H1 (cell line): Measurements from ENCODE around the gene ELOVL2. TPM values are rescaled to one million over a fixed set of nuclear protein-coding genes. Genes with fewer than 3 reads are reported as not detected.

Experiments used
- CTCF ChIA-PET: fragments of 300-600 bp; sonication (Branson Sonifier 250); formaldehyde crosslinking; loops from one replicate; lab custom pipeline; 2021; ENCODE audit not compliant: partially characterized antibody; lab: Charles Lee
- POLR2A ChIA-PET: fragments of 300-600 bp; sonication (Branson Sonifier 250); formaldehyde crosslinking; loops from one replicate; lab custom pipeline; 2021; ENCODE audit warnings: inconsistent platforms; ENCODE audit not compliant: partially characterized antibody; lab: Charles Lee
- DNase-seq, 2 experiments: peaks; one replicate each; pipeline versions ENCODE4 v3.0.0 to v3.0.0-alpha.2; 2010 to 2022; ENCODE audit warnings: low spot score in 2 of 2, low read depth in 1 of 2, mixed read lengths in 1 of 2
- FAIRE-seq: peaks from 2 replicates; lab custom pipeline; 2011; peaks lifted over from hg19 to GRCh38; lab: Jason Lieb, UNC
- H2AFZ ChIP-seq: 2 replicates; pipeline ENCODE4 v1.8.1; 2012; ENCODE audit warnings: low read length, inconsistent platforms
- H2AK5ac ChIP-seq: 2 replicates; pipeline ENCODE4 v1.6.1; 2013; ENCODE audit warnings: low read depth, low read length
- H2BK120ac ChIP-seq: replicated peaks from 2 replicates; pipeline ENCODE3; 2013; ENCODE audit warnings: low read depth, low read length, inconsistent platforms
- H2BK12ac ChIP-seq: 2 replicates; pipeline ENCODE4 v1.6.1; 2013; ENCODE audit warnings: low read depth, low read length
- H2BK15ac ChIP-seq: 2 replicates; pipeline ENCODE4 v1.6.1; 2013; ENCODE audit warnings: low read length
- H2BK20ac ChIP-seq: 2 replicates; pipeline ENCODE4 v1.6.1; 2013; ENCODE audit warnings: low read length
- H2BK5ac ChIP-seq: 2 replicates; pipeline ENCODE4 v1.6.1; 2013; ENCODE audit warnings: low read depth, low read length
- H3K14ac ChIP-seq: 2 replicates; pipeline ENCODE4 v1.6.1; 2013; ENCODE audit warnings: inconsistent platforms; ENCODE audit not compliant: insufficient read length
- H3K18ac ChIP-seq: 2 replicates; pipeline ENCODE4 v1.6.1; 2013; ENCODE audit warnings: low read length; ENCODE audit errors: extremely low read depth
- H3K23ac ChIP-seq: 2 replicates; pipeline ENCODE4 v1.6.1; 2013; ENCODE audit warnings: inconsistent platforms; ENCODE audit not compliant: insufficient read length
- H3K23me2 ChIP-seq: 2 replicates; pipeline ENCODE4 v1.6.1; 2013; ENCODE audit warnings: low read depth, low read length
- H3K27ac ChIP-seq: 2 replicates; pipeline ENCODE4 v1.6.1; 2011; ENCODE audit warnings: low read depth, low read length, inconsistent platforms
- H3K27me3 ChIP-seq, 4 experiments: replicated peaks in 1 of 4; 1 replicate in 1 of 4; 2 replicates in 3 of 4; pipeline versions ENCODE4 v1.6.1 to v1.8.1; 2011 to 2013; ENCODE audit warnings: low read length in 3 of 4, mild to moderate bottlenecking in 3 of 4, inconsistent platforms in 2 of 4, mixed read lengths in 2 of 4, moderate library complexity in 1 of 4; ENCODE audit not compliant: control insufficient read depth in 3 of 4, insufficient read depth in 3 of 4; ENCODE audit errors: extremely low read depth in 1 of 4
- H3K36me3 ChIP-seq, 4 experiments: 2 replicates each; pipeline versions ENCODE4 v1.6.1 to v1.8.1; 2011 to 2013; ENCODE audit warnings: mild to moderate bottlenecking in 4 of 4, low read length in 3 of 4, moderate library complexity in 2 of 4, control low read depth in 1 of 4, inconsistent platforms in 1 of 4; ENCODE audit not compliant: insufficient read depth in 4 of 4, control insufficient read depth in 2 of 4
- H3K4ac ChIP-seq: replicated peaks from 2 replicates; pipeline ENCODE3; 2013; ENCODE audit warnings: low read length, low read depth, mixed read lengths, inconsistent platforms; ENCODE audit not compliant: insufficient read length
- H3K4me1 ChIP-seq, 4 experiments: replicated peaks in 1 of 4; 1 replicate in 1 of 4; 2 replicates in 3 of 4; pipeline versions ENCODE4 v1.6.1 to v1.8.1; 2011 to 2013; ENCODE audit warnings: low read length in 3 of 4, inconsistent platforms in 2 of 4, mixed read lengths in 1 of 4; ENCODE audit not compliant: insufficient read depth in 4 of 4, control insufficient read depth in 3 of 4
- H3K4me2 ChIP-seq, 2 experiments: 2 replicates each; pipeline versions ENCODE4 v1.6.1 to v1.8.1; 2011 to 2013; ENCODE audit warnings: low read depth in 2 of 2, low read length in 2 of 2, control low read depth in 1 of 2, inconsistent platforms in 1 of 2, mild to moderate bottlenecking in 1 of 2; ENCODE audit not compliant: insufficient read depth in 1 of 2
- H3K4me3 ChIP-seq, 4 experiments: fragments of 200-600, 300-600 bp in 1 of 4; sonication (generic), shearing (Covaris generic), sonication (Bioruptor Twin) in 1 of 4; 2 replicates each; pipeline versions ENCODE4 v1.5.1 to v1.8.1; 2011 to 2016; ENCODE audit warnings: low read length in 4 of 4, low read depth in 3 of 4, control low read depth in 2 of 4, inconsistent platforms in 2 of 4, mild to moderate bottlenecking in 2 of 4, mixed read lengths in 1 of 4, moderate library complexity in 1 of 4; ENCODE audit not compliant: insufficient read depth in 2 of 4; ENCODE audit errors: extremely low read depth in 1 of 4
- H3K56ac ChIP-seq: replicated peaks from 2 replicates; pipeline ENCODE3; 2013; ENCODE audit warnings: low read depth, mild to moderate bottlenecking, mixed read lengths, low read length, inconsistent platforms; ENCODE audit not compliant: insufficient read length
- H3K79me1 ChIP-seq: 2 replicates; pipeline ENCODE4 v1.6.1; 2013; ENCODE audit warnings: low read depth, low read length, control low read depth
- H3K79me2 ChIP-seq, 2 experiments: 2 replicates each; pipeline versions ENCODE4 v1.6.1 to v1.8.1; 2012 to 2013; ENCODE audit warnings: low read length in 2 of 2, mild to moderate bottlenecking in 2 of 2, inconsistent platforms in 1 of 2; ENCODE audit not compliant: insufficient read depth in 2 of 2, control insufficient read depth in 1 of 2
- H3K9ac ChIP-seq, 4 experiments: replicated peaks in 1 of 4; 1 replicate in 1 of 4; 2 replicates in 3 of 4; pipeline versions ENCODE4 v1.6.1 to v1.8.1; 2011 to 2013; ENCODE audit warnings: low read depth in 3 of 4, low read length in 3 of 4, control low read depth in 2 of 4, mild to moderate bottlenecking in 2 of 4, moderate library complexity in 2 of 4, inconsistent platforms in 1 of 4; ENCODE audit errors: extremely low read depth in 1 of 4
- H3K9me3 ChIP-seq, 2 experiments: 2 replicates each; pipeline versions ENCODE4 v1.6.1 to v1.8.1; 2012 to 2013; ENCODE audit warnings: mild to moderate bottlenecking in 2 of 2, moderate library complexity in 2 of 2, control low read depth in 1 of 2, inconsistent platforms in 1 of 2, low read depth in 1 of 2, low read length in 1 of 2, mixed read lengths in 1 of 2; ENCODE audit not compliant: insufficient read depth in 2 of 2
- H4K20me1 ChIP-seq, 2 experiments: replicated peaks in 1 of 2; 2 replicates each; pipeline versions ENCODE3 to v1.8.1; 2011 to 2013; ENCODE audit warnings: inconsistent platforms in 2 of 2, low read length in 2 of 2, mild to moderate bottlenecking in 1 of 2; ENCODE audit not compliant: insufficient read depth in 2 of 2, control insufficient read depth in 1 of 2
- H4K5ac ChIP-seq: 2 replicates; pipeline ENCODE4 v1.6.1; 2013; ENCODE audit warnings: low read length, low read depth, mixed read lengths, inconsistent platforms; ENCODE audit not compliant: insufficient read length
- H4K8ac ChIP-seq: 2 replicates; pipeline ENCODE4 v1.8.0; 2013; ENCODE audit warnings: mild to moderate bottlenecking, moderate library complexity, low read length, inconsistent platforms; ENCODE audit not compliant: insufficient read depth; ENCODE audit errors: extremely low read depth
- H4K91ac ChIP-seq: replicated peaks from 2 replicates; pipeline ENCODE3; 2013; ENCODE audit warnings: low read length, mixed read lengths, inconsistent platforms; ENCODE audit not compliant: insufficient read length
- BRCA1 ChIP-seq: IDR thresholded peaks from 2 replicates; pipeline ENCODE4 v1.6.1; 2012; ENCODE audit warnings: low read depth, low read length, improper control_type of control experiment
- CBX5 ChIP-seq: fragments of 300-800, 300-1000 bp; sonication (generic); IDR thresholded peaks from 2 replicates; pipeline ENCODE4 v1.7.1; 2016; ENCODE audit warnings: antibody characterized with exemption, low read length, low read depth
- CHD1 ChIP-seq: IDR thresholded peaks from 2 replicates; pipeline ENCODE4 v1.6.1; 2012; ENCODE audit warnings: low read depth, low read length, improper control_type of control experiment
- CREB1 ChIP-seq: IDR thresholded peaks from 2 replicates; pipeline ENCODE4 v1.6.1; 2012; ENCODE audit warnings: inconsistent platforms
- E2F6 ChIP-seq: IDR thresholded peaks from 2 replicates; pipeline ENCODE4 v1.6.1; 2012; ENCODE audit warnings: inconsistent platforms
- EP300 ChIP-seq, 2 experiments: IDR thresholded peaks; 1 replicate in 1 of 2; 2 replicates in 1 of 2; pipeline ENCODE4 v1.6.1; 2011 to 2012; ENCODE audit warnings: low read depth in 2 of 2, low read length in 2 of 2, mild to moderate bottlenecking in 2 of 2, borderline replicate concordance in 1 of 2, inconsistent platforms in 1 of 2, moderate library complexity in 1 of 2
- MAX ChIP-seq: IDR thresholded peaks from 2 replicates; pipeline ENCODE4 v1.6.1; 2012; ENCODE audit warnings: inconsistent platforms
- RBBP5 ChIP-seq: IDR thresholded peaks from 2 replicates; pipeline ENCODE4 v1.7.1; 2012; ENCODE audit warnings: low read depth, mild to moderate bottlenecking, inconsistent platforms, low read length, moderate library complexity, borderline replicate concordance
- TAF1 ChIP-seq: IDR thresholded peaks from 2 replicates; pipeline ENCODE4 v1.6.1; 2011; ENCODE audit warnings: mild to moderate bottlenecking, low read depth, low read length
- TEAD4 ChIP-seq: IDR thresholded peaks from 2 replicates; pipeline ENCODE4 v1.6.1; 2012; ENCODE audit warnings: low read depth, low read length, inconsistent platforms, mixed read lengths
- USF2 ChIP-seq: IDR thresholded peaks from 2 replicates; pipeline ENCODE4 v1.6.1; 2011; ENCODE audit warnings: low read length, improper control_type of control experiment
- WGBS, 2 experiments: shearing (Covaris generic) in 1 of 2; methylation state at CpG; one replicate each; pipeline versions ENCODE4 v1.1.6 to v1.1.7; 2013 to 2015; ENCODE audit warnings: low lambda C conversion rate in 2 of 2, mixed read lengths in 2 of 2, inconsistent platforms in 1 of 2, low coverage in 1 of 2, missing lambda C conversion rate in 1 of 2; ENCODE audit not compliant: insufficient replicate concordance in 2 of 2, insufficient coverage in 1 of 2, insufficient read length in 1 of 2; ENCODE audit errors: extremely low coverage in 1 of 2, missing lambda C conversion rate in 1 of 2; 5-methylcytosine and 5-hydroxymethylcytosine counted together
- polyA plus RNA-seq, 7 experiments: library from polyadenylated mRNA; depleted of rRNA in 3 of 7; stranded (reverse) in 5 of 7; unstranded in 2 of 7; fragments of >200 nt in 5 of 7; fragments of 200-250 nt in 2 of 7; gene quantifications; 1 replicate in 5 of 7; 2 replicates in 1 of 7; 4 replicates in 1 of 7; pipeline versions ENCODE4 v1.2.1 to v1.2.3, GENCODE V29; 2011 to 2013; ENCODE audit warnings: missing spikeins in 2 of 7, mixed read lengths in 2 of 7
- total RNA-seq: library from RNA; stranded (reverse); fragmentation: NEBNext Ultra II Directional; extraction: Animal tissue kit (Norgen Biotek cat#: 25700); gene quantifications from 2 replicates; pipeline ENCODE4 v1.2.1, GENCODE V29; 2021

The ELOVL2 gene
- total and polyA plus RNA-seq, 2 of the 8 experiments (the other 6 are each of a cell fraction or from before 2014, with no cell fraction given): 0.42 to 0.89 TPM

GRCh38 chr6:10954590-10955010, 89.5 kb downstream of the ELOVL2 start:
- no peak overlapping the region for H3K9ac ChIP-seq
- H3K4me2 ChIP-seq: no peak overlapping the region
- H3K23me2 ChIP-seq: no peaks in the 10 kb centered on the region; the same call in 1 of the 2 replicates
- H3K4me1 ChIP-seq: 0 out of 7 replicates have a peak, but pooled peaks cover 0 to 3% (median 0%) of the 10 kb centered on the region in 4 experiments
- H3K18ac ChIP-seq: no peak overlapping the region
- no peak overlapping the region for H2BK15ac ChIP-seq
- H3K23ac ChIP-seq: no peak overlapping the region
- peak; percentile 63 to 96 for DNase-seq
- H2AFZ ChIP-seq: no peak overlapping the region
- H2BK12ac ChIP-seq: no peak overlapping the region
- no peaks in the 10 kb centered on the region for H3K9me3 ChIP-seq
- H2BK20ac ChIP-seq: no peak overlapping the region
- H3K27ac ChIP-seq: no peak overlapping the region
- H2BK120ac ChIP-seq: no peak overlapping the region
- no peak overlapping the region for H3K56ac ChIP-seq
- POLR2A ChIA-PET: interaction anchor here (0.9 kb wide), 1 partner anchor 72 kb away, joined by 3 read pairs; no protein-coding TSS in a partner anchor
- peaks cover 0 to 4% (median 0%) of the 10 kb centered on the region in 4 experiments; a peak in 2 of 7 replicates for H3K27me3 ChIP-seq
- H3K79me2 ChIP-seq: no peaks in the 10 kb centered on the region
- no peak overlapping the region for H2AK5ac ChIP-seq
- no peak overlapping the region for H2BK5ac ChIP-seq
- no peak overlapping the region for H4K8ac ChIP-seq
- no peak overlapping the region for H3K14ac ChIP-seq
- no peak overlapping the region for H4K5ac ChIP-seq
- no peak overlapping the region for H3K4ac ChIP-seq
- H4K20me1 ChIP-seq: no peaks in the 10 kb centered on the region
- CTCF ChIA-PET: interaction anchor here (0.6 to 3.0 kb wide), 48 partner anchors 9 to 1332 kb away, joined by 3 to 29 read pairs (median 4); partner anchors contain the start of gene ELOVL2
- H3K4me3 ChIP-seq: no peak overlapping the region
- 30% methylated on average over 15 of the region's 15 CpGs; no CpG with 5 or more reads in 1 of the 2 experiments for WGBS, 2 experiments
- FAIRE-seq: peak; percentile 93
- no peaks in the 10 kb centered on the region for H3K36me3 ChIP-seq
- no peaks in the 10 kb centered on the region for H3K79me1 ChIP-seq
- no peak overlapping the region for H4K91ac ChIP-seq
- TF ChIP-seq CBX5 (no peak), TAF1 (no peak), CHD1 (no peak), MAX (peak; percentile 44; the same call in 1 of the 2 replicates), EP300 (IDR thresholded peaks at IDR 0.05; ENCODE audit: borderline replicate concordance in 1 of 2, low read depth in 2 of 2, low read length in 2 of 2) (no peak), E2F6 (no peak), RBBP5 (no peak), USF2 (0 out of 2 replicates have a peak, but pooled peaks have one; percentile 2), BRCA1 (no peak), CREB1 (peak; percentile 90), TEAD4 (no peak)
